Germinal center (tissue), 1 donor: Measurements from ENCODE around the gene LAMB2.

Experiments used
- DNase-seq: peaks from one replicate; pipeline ENCODE4 v3.0.0; 2012; ENCODE audit warnings: mixed read lengths, low spot score

The LAMB2 gene

GRCh38 chr3:49120438-49121131 is 12.3 kb downstream of the LAMB2 start, which contains the start of gene USP19:
TSS of gene USP19 (minus strand) at chr3:49120823. CDS start at chr3:49119145, 1,678 bp downstream.
- peak; percentile 96 for DNase-seq

DNA sequence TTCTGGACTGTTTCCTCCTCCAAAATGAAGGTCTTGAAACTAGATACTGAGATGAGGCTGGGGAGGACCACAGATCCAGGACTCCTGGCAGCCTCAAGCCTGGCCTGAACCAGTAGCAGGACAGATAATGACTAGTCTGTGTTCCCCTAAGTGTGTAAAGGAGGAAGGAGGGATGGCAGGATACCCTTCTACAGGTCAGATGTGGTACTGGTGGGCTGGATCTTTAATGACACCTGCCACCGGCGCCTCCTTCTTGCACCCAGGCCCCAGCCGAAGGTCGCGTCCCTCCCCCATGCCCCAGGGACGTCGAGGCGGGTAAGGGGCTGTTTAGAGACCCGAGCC is 12.8 kb downstream of the LAMB2 start:
- DNase-seq: peak; percentile 38

DNA sequence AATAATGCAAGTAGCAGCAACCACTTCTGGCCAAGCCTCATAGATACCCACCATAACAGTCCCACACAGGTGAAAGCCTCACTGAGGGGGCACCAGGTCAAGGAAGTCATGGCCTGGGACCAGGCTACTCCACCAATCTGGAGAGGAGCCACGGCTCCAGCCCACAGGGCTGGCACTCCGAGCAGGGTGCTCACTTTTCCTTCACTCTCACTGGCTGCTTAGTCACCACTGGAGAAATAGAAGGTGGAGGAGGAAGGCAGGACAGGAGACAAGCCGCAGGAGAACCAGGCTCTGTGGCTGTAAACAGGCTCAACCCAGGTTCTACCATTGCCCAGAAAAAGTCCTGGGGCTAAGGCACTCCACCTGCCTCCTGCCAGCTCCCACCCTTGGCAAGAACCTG is 13.4 kb downstream of the LAMB2 start:
- DNase-seq: no peak

GRCh38 chr3:49119036-49119435 is 13.8 kb downstream of the LAMB2 start:
- DNase-seq: no peak

DNA sequence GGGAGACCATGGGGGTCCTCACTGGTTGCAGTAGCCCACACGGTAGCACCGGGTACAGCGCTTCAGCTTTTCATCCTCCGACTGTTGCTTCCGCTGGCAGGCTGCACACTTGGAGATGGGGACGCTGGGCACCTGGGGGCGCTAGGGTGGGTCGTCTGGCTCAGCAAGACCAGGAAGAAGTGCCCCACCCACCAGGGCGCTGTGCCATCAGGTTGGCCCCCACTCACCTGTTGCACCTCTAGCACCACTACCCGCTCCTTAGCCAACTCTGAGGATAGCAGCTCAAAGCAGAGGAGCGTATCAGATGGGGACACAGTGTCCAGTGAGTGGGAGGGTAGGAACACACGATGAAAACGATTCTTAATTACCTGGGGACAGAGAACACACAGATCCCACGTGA is 20.6 kb downstream of the LAMB2 start:
- no peak for DNase-seq

GRCh38 chr3:49111347-49111746 is 21.5 kb downstream of the LAMB2 start:
- DNase-seq: no peak

- DNase-seq: no peak
These were observed 22.1 kb downstream of the LAMB2 start for GRCh38 chr3:49110780-49111179.

DNA sequence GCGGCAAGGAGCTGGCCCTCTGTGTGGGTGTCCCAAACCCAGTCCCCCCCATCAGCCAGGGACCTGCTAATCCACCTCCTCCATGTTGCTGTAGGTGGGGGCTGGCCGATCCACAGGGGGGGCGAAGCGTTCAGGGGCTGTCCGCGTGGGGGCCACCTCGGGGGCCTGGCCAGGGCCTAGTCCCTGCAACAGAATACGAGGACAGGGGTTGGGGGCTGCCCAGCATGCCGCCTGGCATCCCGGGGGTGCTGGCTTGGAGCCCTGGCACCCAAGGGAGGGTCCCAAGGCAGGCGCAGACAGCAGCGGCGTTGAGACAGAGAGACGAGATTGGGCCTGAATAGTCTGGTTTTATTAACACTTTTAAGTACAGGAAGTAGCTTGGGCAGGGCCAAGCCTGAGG is 24.5 kb downstream of the LAMB2 start:
- no peak for DNase-seq

- DNase-seq: peak; percentile 97
These were observed 28.2 kb downstream of the LAMB2 start, which contains the start of gene QARS1 for GRCh38 chr3:49104427-49105291. TSS of gene QARS1 (minus strand) at chr3:49104757. CDS start at chr3:49104733, 24 bp downstream.

- DNase-seq: no peak
These were observed 28.8 kb downstream of the LAMB2 start for GRCh38 chr3:49104052-49104426.

GRCh38 chr3:49100046-49100615 is 32.7 kb downstream of the LAMB2 start:
- no peak for DNase-seq

DNA sequence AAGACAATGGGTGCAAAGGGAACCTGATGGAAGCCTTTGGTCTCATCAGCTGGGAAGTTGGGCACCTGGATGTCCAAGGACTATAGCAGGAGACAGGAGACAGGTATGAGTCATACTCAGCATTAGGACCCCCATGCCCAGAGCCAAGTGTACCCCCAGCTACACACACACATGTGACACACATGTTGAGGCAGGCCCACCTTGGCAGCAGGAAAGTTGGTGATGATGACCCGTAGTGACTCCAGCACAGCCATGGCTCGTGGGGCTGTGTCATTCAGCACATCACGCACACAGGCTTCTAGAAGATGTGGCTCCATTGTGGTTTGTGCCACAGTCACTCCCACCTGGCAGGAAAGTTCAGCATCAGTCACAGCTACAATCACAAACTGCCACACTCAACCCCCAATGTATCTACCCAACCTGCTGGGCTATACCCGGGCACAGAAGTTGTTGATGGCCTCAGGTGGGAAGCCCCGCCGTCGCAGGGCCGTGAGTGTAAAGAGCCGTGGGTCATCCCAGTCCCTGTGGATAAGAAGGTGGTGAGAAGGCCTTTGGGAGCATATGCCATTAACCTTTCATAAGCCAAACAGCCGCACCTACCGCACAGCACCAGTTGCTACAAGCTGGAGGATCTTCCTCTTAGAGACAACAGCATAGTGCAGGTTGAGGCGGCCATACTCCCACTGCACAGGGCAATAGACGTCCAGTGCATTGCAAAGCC is 33.8 kb downstream of the LAMB2 start:
- no peak for DNase-seq

- no peak for DNase-seq
These were observed 34.4 kb downstream of the LAMB2 start for GRCh38 chr3:49098429-49098828.

DNA sequence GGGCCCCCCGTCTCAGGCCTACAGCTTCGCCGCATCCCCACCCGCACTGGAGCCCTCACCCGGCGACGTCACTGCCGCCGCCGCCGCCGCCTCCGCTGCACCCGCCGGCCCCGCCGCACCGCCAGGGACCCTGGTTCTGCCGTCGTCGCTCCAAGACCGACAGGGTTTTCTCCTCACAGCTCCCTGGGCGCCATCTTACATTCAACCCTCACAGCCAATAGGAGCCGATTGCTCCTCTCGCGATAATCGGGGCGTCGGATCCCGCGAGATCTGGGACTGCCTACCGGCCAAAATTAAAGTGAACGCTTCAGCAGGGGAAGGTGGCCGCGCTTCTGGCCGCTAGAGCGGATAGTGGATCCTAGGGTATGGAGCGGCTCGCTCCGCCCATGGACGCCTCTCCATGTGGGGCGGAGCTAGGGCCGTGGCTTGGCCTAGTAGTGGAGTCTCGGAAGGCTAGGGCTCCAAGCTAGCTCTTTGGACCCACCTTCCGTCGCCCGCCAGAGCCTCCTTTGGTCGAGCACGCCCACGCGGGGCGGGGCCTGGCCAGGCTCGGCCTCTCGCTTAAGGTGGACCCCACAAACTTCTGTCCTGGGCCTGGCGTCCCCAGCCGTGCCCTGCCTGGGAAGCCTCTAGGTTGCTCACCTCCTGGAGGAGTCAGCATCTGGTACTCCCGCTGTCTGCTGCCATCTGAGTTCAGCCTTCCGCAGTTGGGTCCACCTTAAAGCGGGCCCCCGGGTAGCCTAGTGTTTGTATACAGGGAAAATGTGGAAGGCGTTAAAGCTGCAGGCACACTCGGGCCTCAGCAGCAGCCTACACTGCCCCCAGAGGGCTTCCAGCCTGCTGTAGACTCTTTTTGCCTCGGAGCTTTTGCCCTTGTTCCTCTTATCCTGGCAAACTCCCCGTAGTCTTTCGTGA is 38.7 kb downstream of the LAMB2 start, which contains the start of gene QRICH1:
TSS of gene QRICH1 (minus strand) at position 219 of the 915 bp plus-strand sequence. CDS start 17,054 bp downstream, outside the sequence.
- peak; percentile 91 for DNase-seq

GRCh38 chr3:49092938-49093852 is 39.7 kb downstream of the LAMB2 start:
- DNase-seq: peak; percentile 82

DNA sequence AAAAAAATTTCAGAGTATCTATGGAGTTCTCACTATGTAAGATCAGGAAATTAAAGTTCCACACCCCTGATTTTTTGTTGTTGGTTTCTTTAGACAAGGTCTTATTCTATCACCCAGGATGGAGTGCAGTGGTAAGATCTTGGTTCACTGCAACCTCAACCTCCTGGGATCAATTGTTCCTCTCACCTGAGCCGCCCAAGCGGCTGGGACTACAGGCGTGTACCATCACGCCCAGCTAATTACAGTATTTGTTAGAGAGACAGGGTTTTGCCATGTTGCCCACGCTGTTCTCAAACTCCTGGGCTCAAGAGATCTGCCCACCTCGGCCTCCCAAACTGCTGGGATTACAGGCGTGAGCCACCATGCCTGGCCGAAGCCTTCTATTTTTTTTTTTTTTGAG is 51.4 kb downstream of the LAMB2 start:
- no peak for DNase-seq

DNA sequence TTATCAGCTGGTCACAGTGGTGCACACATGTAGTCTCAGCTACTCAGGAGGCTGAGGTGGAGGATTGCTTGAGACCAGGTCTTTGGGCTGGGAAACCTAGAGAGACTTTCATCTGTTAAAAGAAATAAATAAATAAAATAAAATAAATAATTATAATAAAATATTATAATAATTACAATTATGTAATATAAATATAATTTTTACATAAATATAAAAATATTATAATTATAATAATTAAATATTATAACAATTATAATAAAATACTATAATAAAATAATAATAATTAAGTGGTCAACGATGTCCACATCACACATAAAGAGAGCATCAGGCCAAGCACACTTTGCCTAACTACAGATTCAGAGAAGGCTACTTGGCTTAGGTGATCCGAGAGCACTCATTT is 53.6 kb downstream of the LAMB2 start:
- DNase-seq: no peak

DNA sequence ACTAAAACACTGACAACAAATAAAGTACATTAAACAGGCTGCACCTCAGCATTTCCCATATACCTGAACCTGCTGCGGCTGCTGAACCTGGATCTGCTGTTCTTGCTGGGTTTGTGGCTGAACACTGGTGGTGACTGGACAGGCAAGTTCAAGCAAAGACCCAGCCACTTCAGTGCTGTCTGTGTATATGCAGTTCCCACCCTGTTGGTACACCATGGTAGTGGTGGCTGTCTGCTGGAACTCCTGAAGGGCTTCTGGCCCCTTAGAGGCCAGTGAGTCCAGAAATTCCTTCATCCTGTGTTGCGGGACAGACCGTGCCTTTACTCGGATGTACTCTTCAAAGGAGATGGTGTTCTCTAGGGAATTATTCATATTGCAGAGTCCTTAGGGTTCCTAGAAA is 56.2 kb downstream of the LAMB2 start:
- no peak for DNase-seq

- no peak for DNase-seq
These were observed 56.7 kb downstream of the LAMB2 start for GRCh38 chr3:49076116-49076515.
